HL-60 (cell line): Measurements from ENCODE around the gene DIAPH2.

Experiments used
- CTCF ChIP-seq: IDR thresholded peaks from one replicate; pipeline ENCODE4 v1.5.1; 2011; ENCODE audit warnings: low read length, control low read depth, inconsistent platforms; ENCODE audit not compliant: insufficient read depth
- GABPA ChIP-seq: IDR thresholded peaks from 2 replicates; pipeline ENCODE4 v1.6.1; 2012; ENCODE audit warnings: low read depth
- POLR2AphosphoS5 ChIP-seq: IDR thresholded peaks from 2 replicates; pipeline ENCODE4 v1.6.1; 2012; ENCODE audit warnings: low read depth
- SPI1 ChIP-seq: IDR thresholded peaks from 2 replicates; pipeline ENCODE4 v1.6.1; 2012; ENCODE audit warnings: low read depth, mild to moderate bottlenecking, borderline replicate concordance
- TF ChIP-seq, protein P1 (sequence below): IDR thresholded peaks from 2 replicates; pipeline ENCODE4 v1.6.1; 2012; ENCODE audit warnings: low read depth; ENCODE audit not compliant: insufficient replicate concordance

DNA sequence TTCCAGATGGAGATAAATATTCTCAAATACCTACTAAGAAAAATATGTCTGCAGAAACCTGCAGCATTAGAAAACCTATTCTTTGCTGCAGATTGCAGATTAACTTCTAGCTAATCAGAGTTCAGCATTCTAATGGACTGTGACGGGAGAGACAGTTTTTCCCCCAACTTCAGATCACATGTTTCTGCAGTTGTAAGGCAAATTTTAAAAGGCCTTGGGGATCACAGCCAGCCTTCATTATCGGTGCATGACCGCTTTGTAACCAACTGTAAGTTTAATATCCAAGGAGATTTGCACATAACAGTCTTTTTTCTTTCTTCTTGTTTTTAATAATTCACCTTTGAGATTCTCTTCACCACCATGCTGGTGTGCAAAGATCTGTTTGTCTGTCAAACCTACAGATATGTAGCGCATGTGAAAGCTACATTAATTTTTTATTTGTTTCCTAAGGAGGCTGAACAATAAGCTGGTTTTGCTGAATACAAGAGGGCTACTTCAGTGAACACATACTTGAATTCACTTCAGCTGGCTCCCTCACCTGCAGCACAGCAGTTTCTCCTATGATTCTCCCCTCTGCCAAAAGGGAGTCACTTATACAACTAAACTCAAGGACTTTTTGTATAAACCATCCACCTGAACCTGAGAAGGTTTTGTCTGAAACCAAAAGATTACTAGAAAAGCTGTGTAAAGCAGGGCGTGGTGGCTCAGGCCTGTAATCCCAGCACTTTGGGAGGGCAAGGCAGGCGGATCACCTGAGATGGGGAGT, 687.5 kb downstream of the DIAPH2 start:
- no peak for TF ChIP-seq CTCF
- TF ChIP-seq, protein P1, sequence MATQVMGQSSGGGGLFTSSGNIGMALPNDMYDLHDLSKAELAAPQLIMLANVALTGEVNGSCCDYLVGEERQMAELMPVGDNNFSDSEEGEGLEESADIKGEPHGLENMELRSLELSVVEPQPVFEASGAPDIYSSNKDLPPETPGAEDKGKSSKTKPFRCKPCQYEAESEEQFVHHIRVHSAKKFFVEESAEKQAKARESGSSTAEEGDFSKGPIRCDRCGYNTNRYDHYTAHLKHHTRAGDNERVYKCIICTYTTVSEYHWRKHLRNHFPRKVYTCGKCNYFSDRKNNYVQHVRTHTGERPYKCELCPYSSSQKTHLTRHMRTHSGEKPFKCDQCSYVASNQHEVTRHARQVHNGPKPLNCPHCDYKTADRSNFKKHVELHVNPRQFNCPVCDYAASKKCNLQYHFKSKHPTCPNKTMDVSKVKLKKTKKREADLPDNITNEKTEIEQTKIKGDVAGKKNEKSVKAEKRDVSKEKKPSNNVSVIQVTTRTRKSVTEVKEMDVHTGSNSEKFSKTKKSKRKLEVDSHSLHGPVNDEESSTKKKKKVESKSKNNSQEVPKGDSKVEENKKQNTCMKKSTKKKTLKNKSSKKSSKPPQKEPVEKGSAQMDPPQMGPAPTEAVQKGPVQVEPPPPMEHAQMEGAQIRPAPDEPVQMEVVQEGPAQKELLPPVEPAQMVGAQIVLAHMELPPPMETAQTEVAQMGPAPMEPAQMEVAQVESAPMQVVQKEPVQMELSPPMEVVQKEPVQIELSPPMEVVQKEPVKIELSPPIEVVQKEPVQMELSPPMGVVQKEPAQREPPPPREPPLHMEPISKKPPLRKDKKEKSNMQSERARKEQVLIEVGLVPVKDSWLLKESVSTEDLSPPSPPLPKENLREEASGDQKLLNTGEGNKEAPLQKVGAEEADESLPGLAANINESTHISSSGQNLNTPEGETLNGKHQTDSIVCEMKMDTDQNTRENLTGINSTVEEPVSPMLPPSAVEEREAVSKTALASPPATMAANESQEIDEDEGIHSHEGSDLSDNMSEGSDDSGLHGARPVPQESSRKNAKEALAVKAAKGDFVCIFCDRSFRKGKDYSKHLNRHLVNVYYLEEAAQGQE: no peak
- no peak for TF ChIP-seq POLR2AphosphoS5
- no peak for TF ChIP-seq SPI1
- TF ChIP-seq GABPA: no peak
